ENCODE data around the gene EPHB4.
A peak's percentile ranks its signal among the peaks of the same experiment; 100 is the strongest.
"Not testable (repeated sequence)": the region's sequence is repeated elsewhere in the genome, so short reads cannot be mapped to it uniquely, and the experiment has no call there.

EPHB4 gene

DNA sequence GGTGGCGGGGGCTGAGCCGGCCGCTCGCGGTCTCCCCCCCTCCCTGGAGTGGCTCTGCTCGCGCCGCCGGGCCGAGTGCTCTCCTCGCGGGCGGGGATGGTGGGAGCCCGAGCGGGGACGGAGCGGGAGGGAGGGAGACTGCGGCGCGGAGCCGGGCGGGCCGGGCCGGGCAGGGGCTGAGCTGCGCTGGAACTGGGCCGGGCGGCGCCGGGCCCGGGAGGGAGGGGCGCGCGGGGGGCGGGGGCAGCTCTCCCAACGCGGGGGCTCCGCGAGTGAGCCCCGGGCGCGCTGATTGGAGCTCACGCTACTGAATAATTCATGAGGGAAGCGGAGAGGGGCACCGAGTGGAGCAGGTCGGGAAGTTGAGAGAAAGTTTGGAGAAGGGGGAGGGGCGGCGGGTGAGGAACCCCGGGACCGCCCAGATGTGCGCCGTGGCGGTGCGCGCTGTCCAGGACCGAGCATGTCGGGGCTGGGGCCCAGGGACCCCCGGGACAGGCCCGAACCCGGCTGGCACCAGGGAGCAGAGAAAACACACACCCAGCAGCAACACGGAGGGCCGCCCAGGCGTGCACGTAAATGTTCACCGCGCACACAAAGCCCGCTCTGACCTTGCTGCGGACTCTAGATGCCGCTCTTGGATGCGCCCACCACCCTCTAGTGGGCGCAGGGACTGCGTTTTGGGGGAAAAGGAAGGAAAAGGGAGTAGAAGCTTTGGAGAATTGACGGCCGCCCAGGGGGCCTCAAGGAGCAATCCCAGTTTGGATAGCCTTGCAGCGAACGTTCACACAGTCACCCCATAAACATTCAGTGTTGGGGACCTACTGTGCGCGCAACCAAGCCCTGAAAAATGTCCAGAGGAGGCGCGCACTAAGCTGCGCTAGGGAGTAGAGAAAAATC, at the start of gene EPHB4:
EPHB4 (minus strand) TSS at position 194 of the 897 bp plus-strand sequence. CDS start 493 bp downstream, outside the sequence.
- DNase-seq, result no peak

DNA sequence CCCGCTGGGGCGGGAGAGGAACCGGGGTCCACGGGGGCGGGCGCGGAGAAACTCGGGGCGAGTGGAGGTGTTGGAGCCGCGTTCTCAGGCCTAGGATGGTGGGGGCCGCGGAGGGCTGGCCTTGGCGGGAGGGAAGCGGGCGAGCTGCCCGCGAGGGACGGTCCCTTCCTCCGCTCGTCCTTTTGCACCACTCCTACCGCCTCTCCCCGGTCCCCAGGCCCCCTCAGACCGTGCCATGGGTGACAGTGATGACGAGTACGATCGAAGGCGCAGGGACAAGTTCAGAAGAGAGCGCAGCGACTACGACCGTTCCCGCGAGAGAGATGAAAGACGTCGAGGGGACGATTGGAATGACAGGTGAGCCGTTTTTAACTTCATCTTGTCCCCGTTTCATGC, 48.0 kb upstream of the EPHB4 start:
- DNase-seq, result no peak

DNA sequence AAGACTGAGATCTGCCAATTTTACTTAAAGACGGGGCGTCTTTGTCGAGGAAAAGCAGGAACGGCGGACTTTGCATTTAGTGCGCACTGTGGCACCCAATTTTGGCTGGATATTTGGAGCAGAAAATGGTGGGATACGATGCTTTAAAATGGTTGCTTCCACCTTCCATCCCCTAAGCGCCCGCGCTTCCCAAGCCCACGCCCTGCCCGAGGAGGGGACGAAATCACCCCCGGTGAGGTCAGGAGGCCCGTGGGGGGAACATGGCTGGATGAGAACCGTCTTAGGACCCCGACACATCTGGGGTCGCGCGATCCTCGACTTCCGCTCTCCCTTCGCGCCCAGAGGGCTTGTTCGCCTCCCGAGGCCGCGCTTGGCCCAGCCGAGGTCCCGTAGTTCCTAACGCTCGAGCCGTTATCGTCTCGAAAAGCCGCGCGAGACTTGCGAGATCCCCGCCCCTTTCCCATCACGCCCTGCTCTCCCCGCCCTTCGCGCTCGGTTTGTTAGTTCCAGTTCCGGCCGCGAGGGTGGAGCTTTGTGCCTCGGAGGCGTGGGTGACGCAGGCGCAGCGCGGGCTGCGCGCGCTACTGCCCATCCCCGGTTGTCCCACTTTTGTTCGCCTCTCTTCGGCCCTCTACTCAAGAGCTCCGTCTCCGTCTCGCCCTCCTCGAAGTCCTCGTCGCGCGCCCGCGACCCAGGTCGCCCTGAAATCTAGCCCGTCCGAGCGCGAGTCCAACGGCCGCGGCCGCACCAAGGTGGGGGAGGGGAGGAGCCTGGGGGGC, 47.4 kb upstream of the EPHB4 start, which contains the start of gene SRRT:
SRRT (plus strand) TSS at position 527 of the 779 bp plus-strand sequence. CDS start 488 bp downstream, outside the sequence.
- peak; percentile 98 for DNase-seq

DNA sequence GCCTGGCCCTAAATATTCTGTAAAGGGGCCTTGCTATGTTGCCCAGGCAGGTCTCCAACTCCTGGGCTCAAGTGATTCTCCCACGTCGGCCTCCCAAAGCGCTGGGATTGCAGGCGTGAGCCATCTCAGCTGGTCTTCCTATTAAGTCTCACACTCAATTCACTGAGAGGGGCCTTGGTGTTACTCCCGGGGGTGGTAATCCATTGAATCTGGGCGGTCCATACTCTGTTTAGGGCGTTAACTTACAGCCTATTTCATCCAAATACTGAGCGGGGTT, 46.9 kb upstream of the EPHB4 start:
- DNase-seq, result no peak

DNA sequence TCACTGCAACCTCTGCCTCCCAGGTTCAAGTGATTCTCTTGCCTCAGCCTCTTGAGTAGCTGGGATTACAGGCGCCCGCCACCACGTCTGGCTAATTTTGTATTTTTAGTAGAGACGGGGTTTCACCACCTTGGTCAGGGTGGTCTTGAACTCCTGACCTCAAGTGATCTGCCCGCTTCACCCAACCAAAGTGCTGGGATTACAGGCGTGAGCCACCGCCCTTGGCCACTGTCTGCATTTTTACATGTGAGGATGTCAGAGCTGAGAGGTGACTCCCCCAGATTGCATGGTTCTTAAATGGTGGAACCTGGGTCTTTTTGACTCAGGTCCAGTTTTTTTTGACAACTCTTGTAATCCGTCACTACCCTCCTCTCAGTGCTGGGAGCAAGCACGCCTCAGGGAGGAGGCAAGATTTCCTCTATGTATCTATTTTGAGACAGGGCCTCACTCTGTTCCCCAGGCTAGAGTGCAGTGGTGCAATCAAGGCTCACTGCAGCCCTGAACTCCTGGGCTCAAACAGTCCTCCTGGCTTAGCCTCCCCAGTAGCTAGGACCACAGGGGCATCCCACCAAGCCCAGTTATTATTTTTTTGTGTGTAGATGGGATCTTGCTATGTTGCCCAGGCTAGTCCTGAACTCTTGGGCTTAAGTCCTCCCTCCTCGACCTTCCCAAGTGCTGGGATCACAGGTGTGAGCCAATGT, 46.4 kb upstream of the EPHB4 start:
- no peak for DNase-seq

DNA sequence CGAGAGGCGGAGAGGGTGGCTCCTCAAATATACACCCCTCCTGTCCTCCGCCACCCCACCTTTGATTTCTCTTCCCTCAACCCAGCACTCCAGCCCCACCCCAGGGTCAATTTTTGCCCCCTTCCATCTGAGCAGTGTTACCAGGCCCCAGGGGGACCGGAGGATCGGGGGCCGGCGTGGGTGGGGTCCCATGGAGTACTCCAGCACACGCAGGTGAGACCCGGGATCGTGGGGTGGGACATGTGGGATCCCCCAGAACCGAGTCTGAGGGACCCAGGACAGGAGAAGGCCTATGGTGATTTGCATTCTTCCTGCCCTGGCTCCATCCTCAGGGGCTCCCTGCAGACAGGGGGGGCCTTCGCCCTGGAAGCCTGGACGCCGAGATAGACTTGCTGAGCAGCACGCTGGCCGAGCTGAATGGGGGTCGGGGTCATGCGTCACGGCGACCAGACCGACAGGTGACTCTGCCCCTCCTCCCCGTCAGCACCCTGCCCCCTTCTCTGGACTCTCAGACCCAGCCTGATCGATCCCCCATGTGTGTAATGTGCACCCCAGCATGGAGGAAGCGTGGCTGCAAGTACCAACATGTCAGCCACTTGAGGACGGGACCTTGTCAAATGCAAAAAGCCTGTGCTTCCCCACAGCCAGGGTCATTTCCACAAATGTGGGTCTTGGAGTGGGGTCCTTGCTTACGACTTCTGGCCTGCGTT, 40.6 kb upstream of the EPHB4 start:
- no peak for DNase-seq

DNA sequence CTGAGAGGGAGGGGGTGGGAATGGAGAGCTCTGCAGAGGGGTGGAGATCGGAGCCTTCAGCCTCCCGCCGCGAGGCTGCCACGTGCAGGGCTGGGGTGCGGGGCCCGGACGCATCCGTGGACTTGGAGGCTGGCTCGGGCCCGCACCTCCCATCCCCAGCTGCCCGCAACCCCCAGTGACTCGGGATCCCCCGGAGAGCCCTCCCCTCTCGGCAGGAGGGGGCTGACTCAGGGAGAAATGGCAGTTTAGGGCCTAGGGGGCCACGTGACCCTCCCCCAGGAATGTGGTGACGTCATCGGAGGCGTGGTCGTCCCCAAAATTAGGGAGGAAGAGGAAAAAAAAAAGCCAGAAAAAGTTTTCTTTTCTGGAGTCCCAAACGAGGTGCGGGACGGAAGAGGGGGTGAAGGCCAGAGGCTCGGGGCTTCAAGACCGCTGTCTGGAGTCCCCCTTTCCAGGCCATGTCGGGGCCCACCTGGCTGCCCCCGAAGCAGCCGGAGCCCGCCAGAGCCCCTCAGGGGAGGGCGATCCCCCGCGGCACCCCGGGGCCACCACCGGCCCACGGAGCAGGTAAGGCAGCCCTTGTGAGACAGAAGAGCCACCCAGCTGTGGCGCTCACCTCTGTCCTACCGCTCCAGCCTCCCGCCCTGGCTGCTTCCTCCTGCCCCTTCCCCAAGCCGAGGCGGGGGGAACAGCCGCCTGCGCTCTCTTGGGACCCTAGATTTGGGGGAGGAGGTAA, 39.9 kb upstream of the EPHB4 start, which contains the start of gene TRIP6:
TRIP6 (plus strand) TSS at position 348 of the 736 bp plus-strand sequence; CDS start at position 459, 111 bp downstream.
- no peak for DNase-seq

DNA sequence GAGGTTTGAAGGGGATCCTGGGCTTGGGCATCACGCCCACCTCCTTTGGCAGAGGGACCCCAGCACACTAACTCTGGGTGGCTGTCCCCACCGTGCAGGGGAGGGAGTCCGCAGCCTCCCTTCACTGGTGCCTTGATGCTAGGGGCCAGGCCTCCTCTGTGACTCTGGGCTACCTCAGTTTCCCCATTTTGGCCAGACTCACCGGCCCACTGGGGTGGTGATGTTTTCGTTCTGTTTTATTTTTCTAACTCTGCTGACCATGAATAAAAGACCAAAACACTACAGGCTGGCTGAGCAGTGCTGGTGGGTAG, 39.4 kb upstream of the EPHB4 start:
- DNase-seq, result no peak

DNA sequence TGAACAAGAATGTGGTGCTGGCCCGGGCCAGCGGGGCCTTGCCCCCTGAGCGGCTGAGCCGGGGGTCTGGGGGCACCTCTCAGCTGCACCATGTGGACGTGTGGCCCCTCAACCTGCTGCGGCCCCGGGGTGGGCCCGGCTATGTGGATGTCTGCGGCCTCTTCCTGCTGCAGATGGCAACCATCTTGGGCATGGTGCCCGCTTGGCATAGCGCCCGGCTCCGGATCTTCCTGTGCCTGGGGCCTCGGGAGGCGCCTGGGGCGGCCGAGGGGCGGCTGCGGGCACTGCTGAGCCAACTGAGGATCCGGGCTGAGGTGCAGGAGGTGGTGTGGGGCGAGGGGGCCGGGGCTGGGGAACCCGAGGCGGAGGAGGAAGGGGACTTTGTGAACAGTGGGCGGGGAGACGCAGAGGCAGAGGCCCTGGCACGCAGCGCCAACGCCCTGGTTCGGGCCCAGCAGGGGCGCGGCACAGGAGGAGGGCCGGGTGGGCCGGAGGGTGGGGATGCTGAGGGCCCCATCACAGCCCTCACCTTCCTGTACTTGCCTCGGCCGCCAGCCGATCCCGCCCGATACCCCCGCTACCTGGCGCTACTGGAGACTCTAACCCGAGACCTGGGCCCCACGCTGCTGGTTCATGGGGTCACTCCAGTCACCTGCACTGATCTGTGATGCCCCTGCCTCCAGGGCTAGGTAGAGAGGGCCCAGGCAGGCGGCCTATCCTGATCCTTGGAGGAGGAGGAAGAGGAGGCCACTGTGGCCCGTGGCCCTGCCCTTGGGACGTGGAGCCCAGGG, 38.8 kb upstream of the EPHB4 start:
- DNase-seq, result no peak

DNA sequence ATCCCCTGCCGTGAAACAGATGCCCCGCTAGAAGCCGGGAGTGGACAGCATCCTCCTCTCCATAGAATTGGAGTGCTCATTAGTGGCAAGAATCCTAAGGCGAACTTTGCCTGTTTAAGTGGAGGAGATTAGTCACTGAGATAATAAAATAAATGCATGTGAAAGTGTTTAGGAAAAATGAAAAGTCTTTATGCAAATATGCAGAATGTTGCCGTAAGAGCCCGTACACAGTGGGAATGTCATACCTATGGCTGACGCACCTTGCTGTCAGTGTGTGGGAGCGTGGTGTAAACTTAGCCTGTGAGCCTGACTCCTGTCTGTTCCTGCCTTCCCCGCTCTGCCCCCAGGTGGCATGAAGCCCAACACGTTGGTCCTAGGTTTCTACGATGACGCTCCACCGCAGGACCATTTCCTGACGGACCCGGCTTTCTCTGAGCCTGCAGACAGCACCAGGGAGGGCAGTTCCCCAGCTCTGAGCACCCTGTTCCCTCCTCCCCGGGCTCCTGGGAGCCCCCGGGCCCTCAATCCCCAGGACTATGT, 38.1 kb upstream of the EPHB4 start:
- no peak for DNase-seq

DNA sequence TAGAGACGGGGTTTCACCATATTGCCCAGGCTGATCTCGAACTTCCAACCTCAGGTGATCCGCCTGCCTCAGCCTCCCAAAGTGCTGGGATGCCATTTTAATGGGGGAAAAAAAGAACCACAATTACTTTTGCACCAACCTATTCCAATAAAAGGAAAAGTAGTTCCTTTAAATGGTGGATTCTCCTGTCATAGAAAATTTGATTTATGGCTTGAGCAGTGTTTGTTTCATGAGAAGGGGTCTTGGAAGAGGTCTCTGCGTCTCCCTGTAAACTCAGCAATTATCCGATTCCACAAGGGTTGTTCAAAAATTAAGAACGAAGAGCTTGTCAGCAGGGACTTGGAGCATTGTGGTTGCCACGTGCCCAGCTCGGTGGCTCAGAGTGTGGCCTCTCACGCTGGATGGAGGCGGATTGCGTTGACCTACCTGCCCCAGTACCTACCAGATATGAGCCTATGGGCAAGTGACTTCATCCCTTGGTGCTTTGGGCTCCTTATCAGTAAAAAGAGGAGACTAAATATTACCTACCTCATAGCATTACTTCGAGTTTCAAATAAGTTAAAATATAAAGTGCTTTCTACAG, 37.0 kb upstream of the EPHB4 start:
- no peak for DNase-seq

DNA sequence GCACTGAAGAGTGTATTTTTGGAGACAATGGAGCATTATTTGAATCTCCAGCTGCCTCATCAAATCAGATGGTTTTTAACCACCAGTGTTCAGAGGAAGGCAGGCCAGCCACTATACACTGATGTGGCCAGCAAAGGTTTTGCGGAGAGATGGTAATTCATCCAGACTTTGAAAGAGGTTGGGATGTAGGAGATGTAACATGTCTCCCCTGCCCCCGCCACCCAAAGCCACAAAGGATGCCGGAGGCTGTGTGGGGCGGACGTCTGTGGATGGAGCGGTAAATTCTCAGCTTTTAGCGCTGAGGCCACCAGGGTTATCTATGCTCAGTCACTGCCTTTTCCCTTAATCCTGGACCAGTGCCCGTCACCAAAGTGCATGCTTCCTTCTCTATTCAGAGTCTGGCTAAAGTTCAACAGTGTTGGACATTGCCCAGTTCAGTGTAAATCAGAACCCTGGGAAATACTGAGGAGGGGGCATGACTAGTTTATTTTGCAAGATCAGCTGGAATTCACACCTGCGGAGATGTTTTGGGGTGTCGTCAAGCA, 36.2 kb upstream of the EPHB4 start:
- no peak for DNase-seq

DNA sequence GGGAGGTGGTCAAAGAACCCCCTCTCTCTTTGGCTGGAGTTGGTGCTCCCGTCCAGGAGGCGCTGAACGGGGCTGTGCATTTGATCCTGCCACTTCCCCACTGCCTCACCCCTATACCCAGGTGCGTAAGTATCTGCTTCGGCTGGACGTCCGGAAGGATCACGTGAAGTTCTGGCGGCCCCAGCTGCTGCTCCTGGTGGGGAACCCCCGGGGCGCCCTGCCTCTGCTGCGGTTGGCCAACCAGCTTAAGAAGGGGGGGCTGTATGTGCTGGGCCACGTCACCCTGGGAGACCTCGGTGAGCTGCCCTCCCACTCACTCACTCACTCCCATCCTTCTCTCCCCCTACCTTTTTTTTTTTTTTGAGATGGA, 34.3 kb upstream of the EPHB4 start:
- DNase-seq, result no peak

DNA sequence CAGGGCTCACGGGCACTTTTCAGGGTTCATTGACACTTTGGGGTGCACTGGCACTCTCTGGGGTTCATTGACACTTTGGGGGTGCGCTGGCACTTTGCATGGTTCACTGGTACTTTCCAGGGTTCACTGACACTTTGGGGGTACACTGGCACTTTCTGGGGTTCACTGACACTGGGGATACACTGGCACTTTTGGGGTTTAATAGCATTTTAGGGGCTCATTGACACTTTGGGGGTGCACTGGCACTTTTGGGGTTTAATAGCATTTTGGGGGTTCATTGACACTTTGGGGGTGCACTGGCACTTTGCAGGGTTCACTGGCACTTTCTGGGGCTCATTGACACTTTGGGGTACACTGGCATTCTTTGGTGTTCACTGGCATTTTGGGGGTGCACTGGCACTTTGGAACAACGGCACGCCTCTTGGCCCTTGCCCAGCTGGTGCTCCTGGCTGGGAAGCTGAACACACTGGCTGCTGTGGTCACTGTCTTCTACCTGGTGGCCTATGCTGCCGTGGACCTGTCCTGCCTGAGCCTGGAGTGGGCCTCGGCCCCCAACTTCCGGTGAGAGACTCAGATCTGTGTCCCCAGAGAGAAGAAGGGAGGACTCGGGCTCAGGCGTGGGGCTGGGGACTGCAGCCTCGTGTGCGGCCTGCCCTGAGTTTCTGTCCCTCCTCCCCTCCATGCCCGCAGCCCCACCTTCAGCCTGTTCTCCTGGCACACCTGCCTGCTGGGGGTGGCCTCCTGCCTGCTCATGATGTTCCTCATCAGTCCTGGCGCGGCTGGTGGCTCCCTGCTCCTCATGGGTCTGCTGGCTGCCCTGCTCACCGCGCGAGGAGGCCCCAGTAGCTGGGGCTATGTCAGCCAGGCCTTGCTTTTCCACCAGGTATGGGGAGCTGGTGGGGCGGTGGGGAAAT, 33.6 kb upstream of the EPHB4 start:
- no peak for DNase-seq

DNA sequence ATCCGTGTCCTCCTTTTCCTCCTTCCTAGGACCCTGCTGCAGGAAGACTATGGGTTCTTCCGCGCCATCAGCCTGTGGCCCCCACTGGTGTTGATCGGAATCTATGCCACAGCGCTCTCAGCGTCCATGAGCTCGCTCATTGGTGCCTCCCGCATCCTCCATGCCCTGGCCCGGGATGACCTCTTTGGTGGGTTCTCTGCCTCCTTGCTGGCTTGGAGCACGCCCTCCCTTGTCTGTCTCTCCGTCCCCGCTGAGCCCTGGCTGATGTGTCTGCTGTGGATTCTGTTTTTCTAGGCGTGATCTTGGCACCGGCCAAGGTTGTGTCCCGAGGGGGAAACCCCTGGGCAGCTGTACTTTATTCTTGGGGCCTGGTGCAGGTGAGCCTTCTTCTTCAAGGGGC, 32.5 kb upstream of the EPHB4 start:
- no peak for DNase-seq

DNA sequence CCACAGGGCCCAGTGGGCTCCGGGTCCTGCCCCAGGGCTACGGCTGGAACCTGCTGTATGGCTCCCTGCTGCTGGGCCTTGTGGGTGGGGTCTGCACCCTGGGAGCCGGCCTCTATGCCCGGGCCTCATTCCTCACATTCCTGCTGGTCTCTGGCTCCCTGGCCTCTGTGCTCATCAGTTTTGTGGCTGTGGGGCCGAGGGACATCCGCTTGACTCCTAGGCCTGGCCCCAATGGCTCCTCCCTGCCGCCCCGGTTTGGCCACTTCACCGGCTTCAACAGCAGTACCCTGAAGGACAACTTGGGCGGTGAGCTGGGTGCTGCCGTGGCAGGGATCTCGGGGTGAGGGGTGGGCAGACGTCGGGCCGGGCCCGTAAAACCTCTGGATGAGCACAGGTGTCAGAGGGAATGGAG, 29.6 kb upstream of the EPHB4 start:
- DNase-seq, result no peak

DNA sequence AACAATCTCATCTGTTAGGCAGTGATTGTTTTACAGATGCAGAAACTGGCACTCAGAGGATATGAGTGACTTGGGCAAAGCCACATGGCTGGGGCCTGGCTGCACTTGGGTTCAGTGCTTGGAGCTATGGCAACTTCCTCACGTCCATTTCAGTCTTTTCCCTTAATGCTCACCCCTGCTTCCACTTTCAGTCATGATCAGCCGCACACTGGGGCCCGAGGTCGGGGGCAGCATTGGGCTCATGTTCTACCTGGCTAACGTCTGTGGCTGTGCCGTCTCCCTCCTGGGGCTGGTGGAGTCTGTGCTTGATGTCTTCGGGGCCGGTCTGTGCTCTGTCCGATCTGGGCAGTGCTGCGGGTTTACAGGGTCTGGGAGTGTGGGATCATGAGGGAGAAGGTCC, 28.2 kb upstream of the EPHB4 start:
- no peak for DNase-seq

DNA sequence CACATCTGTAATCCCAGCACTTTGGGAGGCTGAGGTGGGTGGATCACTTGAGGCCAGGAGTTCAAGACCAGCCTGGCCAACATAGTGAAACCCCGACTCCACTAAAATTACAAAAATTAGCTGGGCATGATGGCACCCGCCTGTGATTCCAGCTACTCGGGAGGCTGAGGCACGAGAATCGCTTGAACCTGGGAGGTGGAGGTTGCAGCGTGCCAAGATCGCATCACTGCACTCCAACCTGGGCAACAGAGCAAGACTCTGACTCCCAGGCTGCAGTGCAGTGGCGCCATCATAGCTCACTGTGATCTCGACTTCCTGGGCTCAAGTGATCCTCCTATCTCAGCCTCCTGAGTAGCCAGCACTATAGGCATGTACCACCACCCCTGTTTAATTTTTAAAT, 27.6 kb upstream of the EPHB4 start:
- not testable (repeated sequence) for DNase-seq

DNA sequence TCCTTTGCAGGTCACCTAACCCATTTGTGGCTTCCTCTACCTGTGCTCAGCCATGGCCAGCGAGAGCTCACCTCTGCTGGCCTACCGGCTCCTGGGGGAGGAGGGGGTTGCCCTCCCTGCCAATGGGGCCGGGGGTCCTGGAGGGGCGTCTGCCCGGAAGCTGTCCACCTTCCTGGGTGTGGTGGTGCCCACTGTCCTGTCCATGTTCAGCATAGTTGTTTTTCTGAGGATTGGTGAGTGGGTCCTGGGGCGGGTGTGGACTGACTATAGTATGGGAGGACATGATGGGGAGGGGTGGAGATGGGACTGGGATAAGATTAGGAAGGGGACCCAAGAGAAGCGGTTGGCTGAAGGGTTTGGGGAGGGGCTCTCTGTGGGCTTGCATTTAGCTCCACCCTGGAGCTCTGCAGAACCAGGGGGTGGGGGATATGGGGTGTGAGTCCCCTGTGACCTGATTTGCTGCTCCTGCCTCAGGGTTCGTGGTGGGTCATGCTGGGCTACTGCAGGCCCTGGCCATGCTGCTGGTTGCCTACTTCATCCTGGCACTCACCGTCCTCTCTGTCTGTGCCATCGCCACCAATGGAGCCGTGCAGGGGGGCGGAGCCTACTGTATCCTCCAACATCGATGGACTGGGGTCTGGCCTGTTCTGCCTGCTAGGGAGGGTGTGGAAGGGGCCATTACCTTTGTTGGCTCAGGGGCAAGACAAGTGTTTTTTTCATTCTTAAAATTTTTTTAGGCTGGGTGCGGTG, 27.0 kb upstream of the EPHB4 start:
- no peak for DNase-seq
